ENCODE data around the gene SLCO3A1. TPM values are rescaled to one million over a fixed set of nuclear protein-coding genes. Genes with fewer than 3 reads are reported as not detected.

SLCO3A1 gene
- total and polyA plus RNA-seq, 2 donors (not counting 1 experiment from before 2014, with no cell fraction given): 8.1 to 16.8 TPM

GRCh38 chr15:91862891-91863504 lies 9.5 kb downstream of the SLCO3A1 start:
- H4K20me1 ChIP-seq (ENCODE audit: control insufficient read depth, extremely low read depth, insufficient read depth, low read length): no peaks in the 10 kb centered on the region
- H3K36me3 ChIP-seq (ENCODE audit: control insufficient read depth, insufficient read depth, low read length): no peaks in the 10 kb centered on the region
- peak overlapping the region; percentile 8 for H3K4me2 ChIP-seq (ENCODE audit: extremely low read depth, insufficient read depth, low read length)
- H2AFZ ChIP-seq (ENCODE audit: low read length): no peak overlapping the region
- no peak overlapping the region for H3K27ac ChIP-seq (ENCODE audit: insufficient read depth, low read length)
- no peaks in the 10 kb centered on the region for H3K9me3 ChIP-seq (ENCODE audit: control insufficient read depth, insufficient read depth, low read depth, low read length)
- H3K4me3 ChIP-seq (replicated peaks in 1 of 4; ENCODE audit: control extremely low read depth in 1 of 4, insufficient read depth in 1 of 4, low read depth in 3 of 4, low read length in 4 of 4): no peak overlapping the region
- H3K9ac ChIP-seq (ENCODE audit: insufficient read depth, low read length): no peak overlapping the region
- no peak for DNase-seq (ENCODE audit: low read depth in 2 of 2)
- peaks cover 30% of the 10 kb centered on the region for H3K4me1 ChIP-seq (ENCODE audit: control insufficient read depth, extremely low read depth, insufficient read depth, low read length)
- no peak for TF ChIP-seq EZH2 (IDR thresholded peaks at IDR 0.05; ENCODE audit: low read length, missing control alignments)
- TF ChIP-seq, protein P1, sequence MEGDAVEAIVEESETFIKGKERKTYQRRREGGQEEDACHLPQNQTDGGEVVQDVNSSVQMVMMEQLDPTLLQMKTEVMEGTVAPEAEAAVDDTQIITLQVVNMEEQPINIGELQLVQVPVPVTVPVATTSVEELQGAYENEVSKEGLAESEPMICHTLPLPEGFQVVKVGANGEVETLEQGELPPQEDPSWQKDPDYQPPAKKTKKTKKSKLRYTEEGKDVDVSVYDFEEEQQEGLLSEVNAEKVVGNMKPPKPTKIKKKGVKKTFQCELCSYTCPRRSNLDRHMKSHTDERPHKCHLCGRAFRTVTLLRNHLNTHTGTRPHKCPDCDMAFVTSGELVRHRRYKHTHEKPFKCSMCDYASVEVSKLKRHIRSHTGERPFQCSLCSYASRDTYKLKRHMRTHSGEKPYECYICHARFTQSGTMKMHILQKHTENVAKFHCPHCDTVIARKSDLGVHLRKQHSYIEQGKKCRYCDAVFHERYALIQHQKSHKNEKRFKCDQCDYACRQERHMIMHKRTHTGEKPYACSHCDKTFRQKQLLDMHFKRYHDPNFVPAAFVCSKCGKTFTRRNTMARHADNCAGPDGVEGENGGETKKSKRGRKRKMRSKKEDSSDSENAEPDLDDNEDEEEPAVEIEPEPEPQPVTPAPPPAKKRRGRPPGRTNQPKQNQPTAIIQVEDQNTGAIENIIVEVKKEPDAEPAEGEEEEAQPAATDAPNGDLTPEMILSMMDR (conservative IDR thresholded peaks at IDR 0.05 in 1 of 2, IDR thresholded peaks at IDR 0.05 in 1 of 2; ENCODE audit: low read depth in 1 of 2, low read length in 2 of 2): no peak
- no peaks in the 10 kb centered on the region for H3K27me3 ChIP-seq (ENCODE audit: control insufficient read depth, insufficient read depth, low read length)
- H3K79me2 ChIP-seq (ENCODE audit: control insufficient read depth, insufficient read depth, low read length): peaks cover 5% of the 10 kb centered on the region

GRCh38 chr15:91863621-91864255 lies 10.2 kb downstream of the SLCO3A1 start:
- H3K9me3 ChIP-seq (ENCODE audit: control insufficient read depth, insufficient read depth, low read depth, low read length): no peaks in the 10 kb centered on the region
- no peak overlapping the region for H3K4me3 ChIP-seq (replicated peaks in 1 of 4; ENCODE audit: control extremely low read depth in 1 of 4, insufficient read depth in 1 of 4, low read depth in 3 of 4, low read length in 4 of 4)
- H3K27ac ChIP-seq (ENCODE audit: insufficient read depth, low read length): no peak overlapping the region
- peaks cover 5% of the 10 kb centered on the region for H3K79me2 ChIP-seq (ENCODE audit: control insufficient read depth, insufficient read depth, low read length)
- H3K36me3 ChIP-seq (ENCODE audit: control insufficient read depth, insufficient read depth, low read length): no peaks in the 10 kb centered on the region
- no peak overlapping the region for H3K9ac ChIP-seq (ENCODE audit: insufficient read depth, low read length)
- H3K4me2 ChIP-seq (ENCODE audit: extremely low read depth, insufficient read depth, low read length): no peak overlapping the region
- no peaks in the 10 kb centered on the region for H3K27me3 ChIP-seq (ENCODE audit: control insufficient read depth, insufficient read depth, low read length)
- DNase-seq (ENCODE audit: low read depth in 2 of 2): no peak
- peaks cover 30% of the 10 kb centered on the region for H3K4me1 ChIP-seq (ENCODE audit: control insufficient read depth, extremely low read depth, insufficient read depth, low read length)
- TF ChIP-seq, protein P1 (conservative IDR thresholded peaks at IDR 0.05 in 1 of 2, IDR thresholded peaks at IDR 0.05 in 1 of 2; ENCODE audit: low read depth in 1 of 2, low read length in 2 of 2): no peak
- TF ChIP-seq EZH2 (IDR thresholded peaks at IDR 0.05; ENCODE audit: low read length, missing control alignments): no peak
- H4K20me1 ChIP-seq (ENCODE audit: control insufficient read depth, extremely low read depth, insufficient read depth, low read length): no peaks in the 10 kb centered on the region
- no peak overlapping the region for H2AFZ ChIP-seq (ENCODE audit: low read length)

DNA sequence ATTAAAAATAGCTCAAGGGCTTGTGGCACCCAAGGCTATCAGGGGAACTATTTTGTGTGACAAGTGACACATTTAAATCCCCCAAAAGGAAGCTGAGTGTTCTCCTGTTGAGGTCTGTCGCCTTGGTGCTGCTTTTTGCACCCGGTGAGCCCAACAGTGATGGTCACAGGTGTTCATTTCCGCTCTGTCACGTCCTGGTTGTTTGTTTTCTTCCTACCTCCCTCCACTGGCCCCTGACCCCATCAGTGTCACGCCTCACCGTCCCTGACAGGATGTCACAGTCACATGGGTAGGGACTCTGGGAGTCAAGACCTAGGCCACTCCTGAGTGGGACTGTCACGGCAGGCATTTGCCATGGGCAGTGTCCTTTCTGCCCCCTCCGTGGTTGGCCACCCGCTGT lies 11.2 kb downstream of the SLCO3A1 start:
- Histone ChIP-seq H3K4me2 (ENCODE audit: extremely low read depth, insufficient read depth, low read length) (no peak overlapping the region), H3K4me1 (ENCODE audit: control insufficient read depth, extremely low read depth, insufficient read depth, low read length) (peaks cover 30% of the 10 kb centered on the region), H2AFZ (ENCODE audit: low read length) (no peak overlapping the region), H3K27ac (ENCODE audit: insufficient read depth, low read length) (no peak overlapping the region), H3K36me3 (ENCODE audit: control insufficient read depth, insufficient read depth, low read length) (no peaks in the 10 kb centered on the region), H3K4me3 (replicated peaks in 1 of 4; ENCODE audit: control extremely low read depth in 1 of 4, insufficient read depth in 1 of 4, low read depth in 3 of 4, low read length in 4 of 4) (no peak overlapping the region), H3K9me3 (ENCODE audit: control insufficient read depth, insufficient read depth, low read depth, low read length) (no peaks in the 10 kb centered on the region), H3K79me2 (ENCODE audit: control insufficient read depth, insufficient read depth, low read length) (peaks cover 5% of the 10 kb centered on the region), H4K20me1 (ENCODE audit: control insufficient read depth, extremely low read depth, insufficient read depth, low read length) (no peaks in the 10 kb centered on the region), H3K9ac (ENCODE audit: insufficient read depth, low read length) (no peak overlapping the region), H3K27me3 (ENCODE audit: control insufficient read depth, insufficient read depth, low read length) (no peaks in the 10 kb centered on the region)
- no peak for DNase-seq (ENCODE audit: low read depth in 2 of 2)
- no peak for TF ChIP-seq EZH2 (IDR thresholded peaks at IDR 0.05; ENCODE audit: low read length, missing control alignments)
- TF ChIP-seq, protein P1 (conservative IDR thresholded peaks at IDR 0.05 in 1 of 2, IDR thresholded peaks at IDR 0.05 in 1 of 2; ENCODE audit: low read depth in 1 of 2, low read length in 2 of 2): no peak
